Forelimb muscle (tissue), 1 donor: ENCODE data around the gene KRT36. TPM values are rescaled to one million over a fixed set of nuclear protein-coding genes. Genes with fewer than 3 reads are reported as not detected.

Source experiments
- DNase-seq: peaks from one replicate; pipeline ENCODE4 v3.0.0-alpha.2; 2013; ENCODE audit warnings: low read depth
- polyA plus RNA-seq: library from polyadenylated mRNA; unstranded; fragments of 120-200 nt; gene quantifications from one replicate; pipeline ENCODE4 v1.2.1, GENCODE V29; 2013; ENCODE audit not compliant: insufficient read length

KRT36 gene
- polyA plus RNA-seq, 1 donor = not detected

DNA sequence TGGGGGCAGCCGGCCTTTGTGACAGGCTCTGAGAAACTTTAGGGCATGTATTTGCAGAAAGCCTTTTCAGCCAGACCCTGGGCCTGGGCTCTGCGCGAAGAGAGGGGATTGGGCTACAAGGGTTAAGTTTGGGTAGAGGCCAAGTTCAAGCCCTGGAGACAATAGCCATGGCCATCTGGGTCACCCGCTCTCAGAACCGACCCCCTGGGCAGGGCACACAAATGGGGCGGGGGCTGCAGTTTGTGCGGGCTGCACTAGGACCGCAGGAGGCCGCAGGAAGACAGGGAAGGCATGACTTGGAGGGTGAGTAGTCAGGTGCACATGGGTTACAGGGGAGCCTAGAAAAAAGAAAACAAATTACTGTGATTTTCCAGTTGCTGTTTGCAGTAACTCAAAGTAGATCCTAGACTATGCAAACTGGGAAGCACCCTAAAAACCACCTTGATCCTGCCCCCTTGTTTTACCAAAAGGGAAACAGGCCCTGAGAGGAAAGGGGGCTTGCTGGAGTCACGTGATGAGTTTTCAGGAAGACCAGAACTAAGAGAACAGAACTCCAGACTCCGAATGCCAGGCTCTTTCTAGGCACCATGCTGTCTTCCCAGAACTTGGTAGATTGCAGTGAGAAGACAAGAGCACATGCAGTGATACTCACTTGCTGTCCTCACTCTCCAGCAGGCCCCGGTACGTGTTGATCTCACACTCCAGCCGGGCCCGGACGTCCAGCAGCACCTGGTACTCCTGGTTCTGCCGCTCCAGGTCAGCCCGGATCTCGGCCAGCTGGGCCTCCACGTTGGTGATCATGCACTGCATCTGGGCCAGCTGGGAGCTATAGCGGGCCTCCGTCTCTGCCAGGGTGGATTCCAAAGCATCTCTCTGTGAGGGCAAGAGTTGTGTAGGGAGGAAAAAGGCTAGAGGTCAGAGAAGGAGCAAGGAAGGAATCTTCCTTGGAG lies 12.6 kb downstream of the KRT36 start:
- no peak for DNase-seq

DNA sequence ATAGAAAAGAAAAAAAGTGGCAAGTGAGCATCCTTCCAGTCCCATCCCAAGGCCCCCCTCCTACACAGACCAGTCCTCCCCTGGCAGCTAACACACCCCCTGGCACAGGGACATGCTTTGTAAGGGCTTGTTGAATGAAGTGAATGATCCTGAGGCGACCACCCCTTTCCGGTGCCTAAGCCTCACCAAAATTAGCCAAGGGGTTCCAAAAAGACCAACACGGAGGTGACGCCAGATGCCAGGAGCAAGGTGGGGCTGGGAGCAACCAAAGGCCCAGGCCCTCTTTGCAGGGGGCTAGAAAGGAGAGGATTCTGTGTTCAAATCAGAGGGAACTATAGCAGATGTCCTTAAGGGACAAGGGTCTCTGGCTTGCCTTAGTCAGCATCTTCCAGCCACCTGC lies 14.3 kb downstream of the KRT36 start:
- no peak for DNase-seq

DNA sequence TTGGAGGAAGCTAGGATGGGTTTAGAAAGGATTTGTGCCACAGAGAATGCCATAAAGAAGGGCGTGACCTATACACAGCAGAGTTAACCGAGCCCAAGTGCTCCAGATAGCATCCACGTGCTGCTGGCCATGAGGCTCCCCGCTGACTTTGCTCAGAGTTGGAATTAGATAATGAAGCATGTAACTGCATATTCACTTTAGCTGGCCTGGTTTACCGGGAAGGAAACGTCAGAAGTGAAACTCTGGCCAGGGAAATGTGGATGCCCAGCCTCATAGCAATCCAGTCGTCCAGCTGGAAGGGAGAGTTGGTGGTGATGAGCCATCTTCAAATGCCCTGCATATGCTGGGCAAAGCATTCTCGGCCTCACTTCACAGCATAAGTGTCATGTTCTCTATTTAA lies 14.8 kb downstream of the KRT36 start:
- DNase-seq = no peak

GRCh38 chr17:41468346-41468745 lies 21.4 kb downstream of the KRT36 start:
- no peak for DNase-seq

DNA sequence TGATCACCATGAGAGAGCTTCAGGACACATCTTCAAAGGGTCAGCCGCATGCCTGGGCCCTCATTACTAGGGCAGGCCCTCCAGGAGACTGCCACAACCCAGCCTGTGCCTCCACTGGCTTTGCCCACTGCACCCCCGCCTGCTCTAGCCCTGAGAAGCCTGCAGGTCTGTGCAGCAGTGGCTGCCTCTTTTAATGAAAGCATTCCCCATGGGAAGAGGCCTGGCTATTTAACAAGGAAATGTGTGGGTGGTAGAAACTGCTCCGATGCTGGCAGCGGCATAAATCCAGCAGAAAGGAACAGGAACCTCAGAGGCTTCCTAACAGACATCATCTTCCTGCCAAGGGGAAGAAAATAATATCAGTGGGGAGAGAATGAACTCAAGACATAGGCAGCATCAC lies 22.1 kb downstream of the KRT36 start:
- no peak for DNase-seq

- no peak for DNase-seq
Measured at GRCh38 chr17:41466988-41467387, 22.7 kb downstream of the KRT36 start, which contains the start of gene KRT32. KRT32 (minus strand) TSS chr17:41467386; CDS start chr17:41467325, 61 bp downstream.

DNA sequence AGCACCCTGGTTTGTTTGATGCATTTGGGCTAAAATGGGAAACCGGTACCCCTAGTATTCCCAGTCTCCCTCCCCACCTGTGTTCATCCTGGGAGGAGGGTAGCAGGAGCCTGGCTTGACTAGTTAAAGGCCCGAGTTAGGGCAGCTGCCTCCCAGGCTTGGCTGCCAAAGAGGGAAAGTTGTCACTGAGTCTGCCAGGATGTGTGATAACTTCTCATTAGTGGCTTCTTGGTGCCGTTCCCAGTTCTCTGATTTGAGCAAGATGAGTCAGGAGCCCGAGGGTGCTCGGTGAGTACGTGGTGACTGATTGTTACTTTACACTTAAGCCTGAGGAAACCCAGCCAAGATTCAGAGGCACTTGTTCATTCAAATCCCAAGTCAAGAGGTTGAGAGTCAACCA lies 25.0 kb downstream of the KRT36 start:
- DNase-seq = no peak

DNA sequence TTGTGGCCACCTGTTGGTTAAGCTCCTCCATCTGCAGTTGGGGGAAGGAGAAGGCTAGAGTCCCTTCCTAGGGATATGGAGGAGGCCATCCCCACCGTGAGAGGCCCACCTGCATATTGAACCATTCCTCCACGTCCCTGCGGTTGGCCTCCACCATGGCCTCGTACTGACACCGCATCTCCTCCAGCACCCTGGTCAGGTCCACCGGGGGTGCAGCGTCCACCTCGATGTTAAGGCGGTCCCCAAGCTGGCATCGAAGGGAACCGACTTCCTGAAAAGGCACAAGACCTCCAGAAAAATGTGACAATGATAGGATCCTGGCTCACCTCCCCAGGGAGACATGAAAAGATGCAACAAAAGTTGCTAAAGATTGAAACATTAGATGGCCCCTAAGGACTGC lies 25.5 kb downstream of the KRT36 start:
- no peak for DNase-seq

DNA sequence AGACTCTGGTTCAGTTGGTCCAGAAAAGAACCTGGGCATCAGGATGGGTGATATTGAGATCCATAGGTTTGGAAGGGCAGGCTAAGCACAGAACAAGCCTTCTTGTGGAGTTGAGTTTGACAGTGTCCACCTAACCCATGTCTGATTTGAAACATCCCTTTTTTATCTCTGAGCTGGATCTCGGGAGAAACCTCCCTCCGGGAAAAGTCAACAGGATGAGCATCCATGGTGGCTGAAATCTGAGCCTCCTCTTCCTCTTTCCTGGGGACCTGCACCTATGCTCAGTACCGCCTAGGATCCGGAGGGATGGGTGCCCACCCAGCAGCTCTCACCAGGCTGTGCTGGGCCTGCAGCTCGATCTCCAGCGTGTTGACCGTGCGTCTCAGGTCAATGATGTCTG lies 26.0 kb downstream of the KRT36 start:
- DNase-seq = no peak

GRCh38 chr17:41462705-41463104 lies 27.0 kb downstream of the KRT36 start:
- DNase-seq = no peak

DNA sequence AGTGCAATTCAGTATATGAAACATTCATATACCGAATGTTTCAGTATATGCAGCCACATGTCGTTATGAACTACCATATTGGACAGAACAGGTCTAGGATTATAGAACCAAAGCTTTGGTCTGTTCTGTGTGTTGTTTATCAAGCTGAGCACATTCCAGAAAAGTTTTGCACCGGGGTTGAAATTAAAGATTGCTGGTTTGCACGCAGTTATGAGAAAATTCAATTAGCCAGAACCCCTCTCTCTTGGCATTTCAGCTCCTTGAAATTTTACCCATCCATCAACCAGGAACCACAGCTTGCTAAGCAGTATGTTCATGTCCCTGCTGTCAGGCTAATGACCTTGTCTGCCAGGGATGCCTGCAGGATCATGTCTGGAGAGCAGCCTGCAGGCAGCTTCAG lies 32.0 kb downstream of the KRT36 start:
- no peak for DNase-seq

- DNase-seq = no peak
Measured at GRCh38 chr17:41456204-41456603, 33.5 kb downstream of the KRT36 start.

GRCh38 chr17:41455236-41455635 lies 34.5 kb downstream of the KRT36 start:
- no peak for DNase-seq

DNA sequence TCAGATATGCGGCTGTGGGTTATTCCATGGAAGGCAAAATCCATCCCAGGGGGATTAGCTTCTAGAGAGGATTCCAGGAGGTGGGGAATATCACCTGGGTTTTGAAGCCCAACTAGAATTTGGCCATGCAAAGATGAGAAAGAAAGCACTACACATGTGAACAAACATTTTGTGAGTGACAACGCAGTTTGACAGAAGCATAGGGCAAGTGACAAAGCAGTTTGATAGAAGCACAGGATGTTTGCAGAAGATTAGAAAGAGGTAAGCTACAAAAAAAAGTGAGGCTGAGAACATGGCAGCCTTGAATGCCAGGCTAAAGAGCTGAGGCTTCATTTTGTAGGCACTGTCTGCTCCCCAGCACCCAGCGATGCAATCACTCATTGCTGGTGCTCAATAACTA lies 36.6 kb downstream of the KRT36 start:
- DNase-seq = no peak

GRCh38 chr17:41452281-41452680 lies 37.4 kb downstream of the KRT36 start:
- DNase-seq = no peak

GRCh38 chr17:41451154-41451728 lies 38.5 kb downstream of the KRT36 start:
- no peak for DNase-seq

DNA sequence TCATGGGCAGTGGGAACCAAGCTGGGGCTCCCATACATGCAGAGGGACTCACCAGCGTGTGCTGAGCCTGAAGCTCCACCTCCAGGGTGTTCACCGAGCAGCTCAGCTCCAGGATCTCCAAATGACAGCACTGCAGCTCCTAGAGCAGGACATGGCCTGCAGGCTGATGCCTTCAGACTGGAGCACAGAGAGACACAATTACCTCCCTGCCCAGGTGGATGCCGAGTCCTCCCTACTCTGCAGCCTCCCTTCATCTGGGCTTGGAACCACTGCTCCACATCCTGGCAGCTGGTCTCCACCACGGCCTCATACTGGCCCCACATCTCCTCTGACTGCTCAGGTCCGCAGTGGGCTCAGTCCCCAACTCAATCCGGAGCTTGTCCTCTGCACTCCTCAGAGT lies 40.7 kb downstream of the KRT36 start:
- DNase-seq = no peak

DNA sequence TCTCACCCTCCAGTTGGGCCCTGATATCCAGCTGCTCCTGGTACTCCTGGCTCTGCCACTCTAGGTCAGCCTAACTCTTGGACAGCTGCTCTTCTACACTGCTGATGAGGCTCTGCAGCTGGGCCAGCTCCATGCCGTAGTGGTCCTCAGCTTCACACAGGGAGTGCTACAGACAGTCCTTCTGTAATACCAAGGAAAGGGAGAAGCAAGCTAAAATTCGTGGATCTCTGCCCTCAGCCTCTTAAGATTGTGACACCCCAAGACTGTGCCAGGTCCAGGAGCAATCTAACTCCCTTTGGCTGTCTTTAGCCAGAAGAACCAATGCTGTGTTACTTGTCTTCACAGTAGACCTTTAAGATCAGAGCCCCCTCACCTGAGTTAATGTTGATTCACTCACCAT lies 41.2 kb downstream of the KRT36 start:
- DNase-seq = no peak

DNA sequence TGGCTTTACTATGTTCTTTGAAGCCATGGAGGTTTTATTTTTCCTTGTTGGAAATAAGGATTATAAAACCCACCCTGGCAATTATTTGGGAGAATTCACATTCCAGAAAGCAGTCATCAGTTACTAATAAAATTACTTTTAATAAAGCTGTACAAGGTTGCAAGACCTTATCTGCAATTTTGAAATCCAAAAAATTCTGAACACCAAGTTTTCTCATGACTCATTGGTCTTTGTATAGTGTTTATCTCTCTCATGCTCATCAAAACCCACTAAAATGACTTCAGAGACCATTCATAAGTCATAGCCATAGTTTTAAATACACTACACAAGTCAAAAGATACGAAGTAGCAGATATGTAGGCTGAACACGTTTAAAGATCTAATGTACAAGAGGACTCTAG lies 42.9 kb downstream of the KRT36 start:
- DNase-seq = no peak

DNA sequence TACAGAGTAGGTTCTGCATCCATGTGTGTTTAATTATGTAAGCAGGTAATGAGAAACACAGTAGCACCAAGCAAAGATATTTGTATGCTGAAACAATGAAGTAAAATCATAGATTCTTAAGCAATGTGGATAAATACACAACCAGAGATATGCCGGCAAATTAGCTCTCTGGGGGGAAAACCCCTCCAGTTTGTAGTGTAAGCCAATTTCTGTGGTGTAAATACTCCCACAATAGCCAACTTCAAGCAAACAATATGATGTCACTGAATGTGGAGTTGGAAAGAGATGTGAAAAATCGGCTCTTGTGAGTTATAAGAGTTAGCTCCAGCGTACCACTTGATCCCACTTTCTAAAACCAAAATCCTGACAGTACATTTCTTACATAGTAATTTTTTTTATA lies 45.1 kb downstream of the KRT36 start:
- DNase-seq = no peak

- no peak for DNase-seq
Measured at GRCh38 chr17:41444186-41444585, 45.5 kb downstream of the KRT36 start.

- DNase-seq = no peak
Measured at GRCh38 chr17:41442739-41443138, 47.0 kb downstream of the KRT36 start.

GRCh38 chr17:41440531-41441033 lies 49.1 kb downstream of the KRT36 start, which contains the start of gene KRT38:
KRT38 (minus strand) TSS chr17:41440983; CDS start chr17:41440921, 62 bp downstream.
- no peak for DNase-seq
